ENCODE results near the gene CD7. TPM values are rescaled to one million over a fixed set of nuclear protein-coding genes. Genes with fewer than 3 reads are reported as not detected.

CD7 gene
- total RNA-seq: 9.2 TPM
- polyA plus RNA-seq (ENCODE audit: insufficient read depth, low read depth, low replicate concordance): 1.0 TPM
- long read RNA-seq, donor 1: 0 reads
- long read RNA-seq, donor 2, partial matches to known transcripts: 0 of 1 reads
- long read RNA-seq, donor 2, other reads (novel, unspliced or antisense): 0 of 1 reads
- long read RNA-seq, donor 3, partial matches to known transcripts: 0 of 1 reads
- long read RNA-seq, donor 3, other reads (novel, unspliced or antisense): 0 of 1 reads
- long read RNA-seq, donor 4: 0 reads
- long read RNA-seq, donor 5: 0 reads
- long read RNA-seq, donor 6, partial matches to known transcripts: 0 of 3 reads
- long read RNA-seq, donor 6, other reads (novel, unspliced or antisense): 0 of 3 reads
- long read RNA-seq, donor 7, partial matches to known transcripts: 2 of 2 reads
- long read RNA-seq, donor 7, other reads (novel, unspliced or antisense): 0 of 2 reads
- long read RNA-seq, donor 8: 0 reads
- long read RNA-seq, donor 9: 0 reads
- long read RNA-seq, donor 10: 0 reads

DNA sequence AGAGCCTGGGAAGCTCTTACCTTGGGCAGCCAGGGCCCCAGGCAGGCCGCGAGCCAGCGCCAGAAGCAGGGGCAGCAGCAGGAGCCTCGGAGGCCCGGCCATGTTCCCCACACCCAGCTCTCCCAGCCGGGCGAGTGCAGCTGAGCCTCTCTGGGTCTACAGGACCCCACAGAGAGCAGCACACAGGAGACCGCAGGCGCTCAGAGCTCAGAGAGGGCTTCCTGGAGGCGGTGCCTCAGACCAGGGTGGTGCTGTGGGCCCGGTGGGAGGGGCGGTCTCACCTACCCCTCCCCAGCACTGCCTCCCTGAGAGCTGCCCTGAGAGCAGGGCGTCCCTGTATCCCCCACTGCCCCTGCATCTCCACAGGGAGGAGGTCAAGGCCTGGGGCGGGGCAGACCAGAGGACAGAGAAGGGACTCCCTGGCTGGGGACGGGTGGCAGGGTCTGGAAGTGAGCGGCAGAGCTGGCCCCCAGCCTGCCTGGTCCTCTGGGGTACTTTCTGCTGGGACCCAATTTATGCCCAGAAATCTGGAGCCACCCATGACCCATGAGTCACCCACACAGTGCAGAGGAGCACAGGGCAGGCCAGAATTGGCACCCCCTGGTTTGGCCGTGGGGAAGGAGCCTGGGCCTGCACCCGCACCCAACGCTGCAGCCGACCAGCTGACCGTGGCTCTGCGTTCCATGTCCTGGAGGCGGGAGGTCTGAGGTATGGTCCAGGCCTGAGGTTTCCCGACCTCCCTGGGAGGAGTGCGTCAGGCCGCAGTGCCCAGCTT is at the start of gene CD7:
Gene CD7 (minus strand): TSS at position 215 of the 775 bp plus-strand sequence. CDS start 113 bp downstream, at position 102.
- Histone ChIP-seq H3K4me1 (ENCODE audit: control insufficient read depth in 2 of 3, insufficient read depth in 2 of 3, low read depth in 1 of 3, low read length in 3 of 3) (no peaks in the 10 kb centered on the region), H3K27ac (ENCODE audit: low read depth in 2 of 2, low read length in 2 of 2) (no peak within 1 kb of the TSS), H3K9me3 (ENCODE audit: control insufficient read depth in 2 of 3, insufficient read depth in 1 of 3, low read length in 3 of 3) (no peaks in the 10 kb centered on the region), H3K4me3 (ENCODE audit: low read length in 3 of 3) (no peak within 1 kb of the TSS), H3K27me3 (ENCODE audit: control insufficient read depth, insufficient read depth, low read length) (no peaks in the 10 kb centered on the region), H3K36me3 (ENCODE audit: control insufficient read depth in 2 of 3, insufficient read depth in 3 of 3, low read length in 3 of 3) (no peaks in the 10 kb centered on the region), H3K9ac (ENCODE audit: low read length in 3 of 3) (no peak within 1 kb of the TSS)
- FAIRE-seq: no peak
- intact Hi-C loops (cut with DNase I): no loop called here
- TF ChIP-seq, protein P1, sequence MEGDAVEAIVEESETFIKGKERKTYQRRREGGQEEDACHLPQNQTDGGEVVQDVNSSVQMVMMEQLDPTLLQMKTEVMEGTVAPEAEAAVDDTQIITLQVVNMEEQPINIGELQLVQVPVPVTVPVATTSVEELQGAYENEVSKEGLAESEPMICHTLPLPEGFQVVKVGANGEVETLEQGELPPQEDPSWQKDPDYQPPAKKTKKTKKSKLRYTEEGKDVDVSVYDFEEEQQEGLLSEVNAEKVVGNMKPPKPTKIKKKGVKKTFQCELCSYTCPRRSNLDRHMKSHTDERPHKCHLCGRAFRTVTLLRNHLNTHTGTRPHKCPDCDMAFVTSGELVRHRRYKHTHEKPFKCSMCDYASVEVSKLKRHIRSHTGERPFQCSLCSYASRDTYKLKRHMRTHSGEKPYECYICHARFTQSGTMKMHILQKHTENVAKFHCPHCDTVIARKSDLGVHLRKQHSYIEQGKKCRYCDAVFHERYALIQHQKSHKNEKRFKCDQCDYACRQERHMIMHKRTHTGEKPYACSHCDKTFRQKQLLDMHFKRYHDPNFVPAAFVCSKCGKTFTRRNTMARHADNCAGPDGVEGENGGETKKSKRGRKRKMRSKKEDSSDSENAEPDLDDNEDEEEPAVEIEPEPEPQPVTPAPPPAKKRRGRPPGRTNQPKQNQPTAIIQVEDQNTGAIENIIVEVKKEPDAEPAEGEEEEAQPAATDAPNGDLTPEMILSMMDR (IDR thresholded peaks at IDR 0.05; ENCODE audit: borderline replicate concordance, extremely low read depth, insufficient read depth): no peak
- peak in 1 of 5 donors; percentile 77 for DNase-seq

DNA sequence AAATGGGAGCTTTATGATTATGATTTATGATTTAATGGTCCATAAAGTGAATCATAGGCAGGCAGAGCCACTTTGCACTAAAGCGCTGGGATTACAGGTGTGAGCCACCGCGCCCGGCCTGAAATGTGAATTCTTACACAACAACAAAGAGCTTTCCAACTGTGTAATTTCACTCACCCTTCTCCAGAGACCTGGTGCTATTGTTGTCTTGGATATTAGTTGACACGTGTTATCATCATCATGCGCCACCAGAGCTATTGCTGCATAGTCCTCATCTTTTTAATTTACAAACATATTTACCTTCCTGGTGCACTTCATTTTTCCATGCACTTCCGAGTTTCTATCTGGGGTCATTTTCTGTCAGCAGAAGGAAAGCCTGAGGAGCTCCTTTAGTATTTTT is 49.3 kb upstream of the CD7 start:
- DNase-seq (no peak), FAIRE-seq (no peak)
- TF ChIP-seq, protein P1 (IDR thresholded peaks at IDR 0.05; ENCODE audit: borderline replicate concordance, extremely low read depth, insufficient read depth): no peak
- Histone ChIP-seq H3K27me3 (ENCODE audit: control insufficient read depth, insufficient read depth, low read length) (no peaks in the 10 kb centered on the region), H3K36me3 (ENCODE audit: control insufficient read depth in 2 of 3, insufficient read depth in 3 of 3, low read length in 3 of 3) (no peaks in the 10 kb centered on the region), H3K9ac (ENCODE audit: low read length in 3 of 3) (no peak overlapping the region), H3K27ac (ENCODE audit: low read depth in 2 of 2, low read length in 2 of 2) (no peak overlapping the region), H3K9me3 (ENCODE audit: control insufficient read depth in 2 of 3, insufficient read depth in 1 of 3, low read length in 3 of 3) (no peaks in the 10 kb centered on the region), H3K4me3 (ENCODE audit: low read length in 3 of 3) (no peak overlapping the region), H3K4me1 (ENCODE audit: control insufficient read depth in 2 of 3, insufficient read depth in 2 of 3, low read depth in 1 of 3, low read length in 3 of 3) (peaks cover 0 to 6% (median 0%) of the 10 kb centered on the region in 3 donors)
- intact Hi-C loops (cut with DNase I): no loop called here

DNA sequence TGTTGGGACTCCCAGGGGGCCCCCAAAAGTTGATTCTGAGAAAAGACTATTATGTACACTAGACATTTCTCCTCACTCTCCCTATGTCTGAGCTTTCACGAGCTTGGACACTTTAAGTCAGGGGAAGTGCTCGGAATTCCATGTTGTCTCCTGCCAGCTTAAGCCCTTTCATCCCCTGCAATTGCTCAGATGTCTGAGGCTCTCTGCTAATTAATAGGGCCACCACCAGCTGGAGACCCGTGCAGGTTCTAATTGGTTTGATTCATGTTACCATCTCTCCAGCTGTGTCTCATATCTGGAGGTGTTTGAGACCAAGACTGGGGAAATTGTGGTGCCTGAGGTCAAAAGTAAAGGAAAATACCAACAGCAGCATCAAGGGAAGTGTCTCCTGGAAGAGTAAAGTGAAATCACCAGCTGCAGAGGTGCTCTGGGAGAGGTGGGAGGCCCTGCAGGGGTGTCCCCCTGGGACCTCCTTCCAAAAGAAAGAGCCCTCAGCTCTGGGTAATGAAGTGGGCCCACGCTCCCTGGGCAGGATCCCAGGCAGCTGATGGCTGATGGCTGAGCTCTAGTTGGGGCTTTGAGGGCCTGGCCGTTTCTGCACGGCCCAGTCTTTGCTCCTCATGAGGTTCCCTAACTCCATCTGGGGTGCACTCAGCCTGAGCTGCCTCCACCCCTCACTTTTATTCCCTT is 48.3 kb upstream of the CD7 start:
- intact Hi-C loops (cut with DNase I): no loop called here
- Histone ChIP-seq H3K27me3 (ENCODE audit: control insufficient read depth, insufficient read depth, low read length) (no peaks in the 10 kb centered on the region), H3K4me1 (ENCODE audit: control insufficient read depth in 2 of 3, insufficient read depth in 2 of 3, low read depth in 1 of 3, low read length in 3 of 3) (peaks cover 0 to 3% (median 0%) of the 10 kb centered on the region in 3 donors), H3K27ac (ENCODE audit: low read depth in 2 of 2, low read length in 2 of 2) (no peak overlapping the region), H3K4me3 (ENCODE audit: low read length in 3 of 3) (no peak overlapping the region), H3K9ac (ENCODE audit: low read length in 3 of 3) (no peak overlapping the region), H3K9me3 (ENCODE audit: control insufficient read depth in 2 of 3, insufficient read depth in 1 of 3, low read length in 3 of 3) (no peaks in the 10 kb centered on the region), H3K36me3 (ENCODE audit: control insufficient read depth in 2 of 3, insufficient read depth in 3 of 3, low read length in 3 of 3) (no peaks in the 10 kb centered on the region)
- DNase-seq (no peak), FAIRE-seq (no peak)
- TF ChIP-seq, protein P1 (IDR thresholded peaks at IDR 0.05; ENCODE audit: borderline replicate concordance, extremely low read depth, insufficient read depth): no peak
